ENCODE data around the gene FGF14.

GRCh38 chr13:102422690-102423089 is 20.8 kb upstream of the FGF14 start:
- TF ChIP-seq, protein P1, sequence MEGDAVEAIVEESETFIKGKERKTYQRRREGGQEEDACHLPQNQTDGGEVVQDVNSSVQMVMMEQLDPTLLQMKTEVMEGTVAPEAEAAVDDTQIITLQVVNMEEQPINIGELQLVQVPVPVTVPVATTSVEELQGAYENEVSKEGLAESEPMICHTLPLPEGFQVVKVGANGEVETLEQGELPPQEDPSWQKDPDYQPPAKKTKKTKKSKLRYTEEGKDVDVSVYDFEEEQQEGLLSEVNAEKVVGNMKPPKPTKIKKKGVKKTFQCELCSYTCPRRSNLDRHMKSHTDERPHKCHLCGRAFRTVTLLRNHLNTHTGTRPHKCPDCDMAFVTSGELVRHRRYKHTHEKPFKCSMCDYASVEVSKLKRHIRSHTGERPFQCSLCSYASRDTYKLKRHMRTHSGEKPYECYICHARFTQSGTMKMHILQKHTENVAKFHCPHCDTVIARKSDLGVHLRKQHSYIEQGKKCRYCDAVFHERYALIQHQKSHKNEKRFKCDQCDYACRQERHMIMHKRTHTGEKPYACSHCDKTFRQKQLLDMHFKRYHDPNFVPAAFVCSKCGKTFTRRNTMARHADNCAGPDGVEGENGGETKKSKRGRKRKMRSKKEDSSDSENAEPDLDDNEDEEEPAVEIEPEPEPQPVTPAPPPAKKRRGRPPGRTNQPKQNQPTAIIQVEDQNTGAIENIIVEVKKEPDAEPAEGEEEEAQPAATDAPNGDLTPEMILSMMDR (IDR thresholded peaks at IDR 0.05): no peak
- TF ChIP-seq POLR2A (IDR thresholded peaks at IDR 0.05): no peak
